ENCODE results near the gene OR11H6. TPM values are rescaled to one million over a fixed set of nuclear protein-coding genes. Genes with fewer than 3 reads are reported as not detected.
"Not testable (repeated sequence)": the region's sequence is repeated elsewhere in the genome, so short reads cannot be mapped to it uniquely, and the experiment has no call there.

OR11H6 gene
- total RNA-seq, 2 experiments from 2014 or later = not detected

DNA sequence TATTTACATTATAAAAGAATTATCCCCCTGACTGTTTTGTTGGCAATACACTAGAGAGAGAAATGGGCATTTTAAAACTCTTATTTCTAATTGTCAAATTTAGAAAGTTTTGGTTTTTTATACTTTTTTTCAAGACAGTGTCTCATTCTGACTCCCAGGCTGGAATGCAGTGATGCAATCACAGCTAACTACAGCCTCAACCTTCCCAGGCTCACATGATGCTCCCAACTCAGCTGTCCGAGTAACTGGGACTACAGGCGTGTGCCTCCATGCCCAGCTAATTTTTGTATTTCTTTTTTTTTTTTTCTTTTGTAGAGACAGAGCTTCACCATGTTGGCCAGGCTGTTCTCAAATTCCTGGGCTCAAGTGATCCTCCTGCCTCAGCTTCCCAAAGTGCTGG lies 8.3 kb upstream of the OR11H6 start:
- H3K27me3 Mint-ChIP-seq = no peaks in the 10 kb centered on the region
- no peak for DNase-seq
- intact Hi-C loops (cut with micrococcal nuclease) = no loop called here
- H3K27ac Mint-ChIP-seq = no peak overlapping the region
- ChIA-PET POLR2A (no interaction called here), CTCF (no interaction called here)
- TF ChIP-seq, protein P1, sequence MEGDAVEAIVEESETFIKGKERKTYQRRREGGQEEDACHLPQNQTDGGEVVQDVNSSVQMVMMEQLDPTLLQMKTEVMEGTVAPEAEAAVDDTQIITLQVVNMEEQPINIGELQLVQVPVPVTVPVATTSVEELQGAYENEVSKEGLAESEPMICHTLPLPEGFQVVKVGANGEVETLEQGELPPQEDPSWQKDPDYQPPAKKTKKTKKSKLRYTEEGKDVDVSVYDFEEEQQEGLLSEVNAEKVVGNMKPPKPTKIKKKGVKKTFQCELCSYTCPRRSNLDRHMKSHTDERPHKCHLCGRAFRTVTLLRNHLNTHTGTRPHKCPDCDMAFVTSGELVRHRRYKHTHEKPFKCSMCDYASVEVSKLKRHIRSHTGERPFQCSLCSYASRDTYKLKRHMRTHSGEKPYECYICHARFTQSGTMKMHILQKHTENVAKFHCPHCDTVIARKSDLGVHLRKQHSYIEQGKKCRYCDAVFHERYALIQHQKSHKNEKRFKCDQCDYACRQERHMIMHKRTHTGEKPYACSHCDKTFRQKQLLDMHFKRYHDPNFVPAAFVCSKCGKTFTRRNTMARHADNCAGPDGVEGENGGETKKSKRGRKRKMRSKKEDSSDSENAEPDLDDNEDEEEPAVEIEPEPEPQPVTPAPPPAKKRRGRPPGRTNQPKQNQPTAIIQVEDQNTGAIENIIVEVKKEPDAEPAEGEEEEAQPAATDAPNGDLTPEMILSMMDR (IDR thresholded peaks at IDR 0.05) = no peak
- no peaks in the 10 kb centered on the region for H3K4me1 Mint-ChIP-seq (ENCODE audit: low read depth)
- H3K36me3 Mint-ChIP-seq (ENCODE audit: low read depth) = no peaks in the 10 kb centered on the region
- no peak overlapping the region for H3K4me3 Mint-ChIP-seq
- ATAC-seq = no peak
- H3K9me3 Mint-ChIP-seq = no peaks in the 10 kb centered on the region

DNA sequence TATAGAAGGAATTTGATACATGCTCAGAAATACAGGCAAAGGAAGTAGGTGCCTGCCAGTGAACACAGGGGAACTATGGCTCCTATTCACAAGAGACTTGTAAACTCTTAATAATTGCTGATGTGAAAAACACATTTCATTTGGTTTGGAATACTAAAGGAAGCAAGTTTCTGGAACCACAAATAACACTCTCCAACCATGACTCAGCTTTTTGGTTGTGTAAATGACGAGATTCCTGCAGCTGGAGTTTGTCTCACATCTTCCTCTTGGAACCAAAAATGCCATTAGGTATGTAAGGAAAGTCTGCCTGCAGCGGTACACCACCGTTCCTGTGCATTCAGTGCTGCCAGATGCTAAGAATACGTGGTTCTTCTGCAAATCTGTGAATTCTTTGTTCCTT lies 4.5 kb upstream of the OR11H6 start:
- no peak for ATAC-seq
- Mint-ChIP-seq H3K27ac (no peak overlapping the region), H3K27me3 (peaks cover 4% of the 10 kb centered on the region), H3K4me3 (no peak overlapping the region), H3K4me1 (ENCODE audit: low read depth) (no peaks in the 10 kb centered on the region), H3K36me3 (ENCODE audit: low read depth) (no peaks in the 10 kb centered on the region), H3K9me3 (no peaks in the 10 kb centered on the region)
- TF ChIP-seq, protein P1 (IDR thresholded peaks at IDR 0.05) = no peak
- no peak for DNase-seq
- intact Hi-C loops (cut with micrococcal nuclease) = no loop called here
- ChIA-PET POLR2A (no interaction called here), CTCF (no interaction called here)

DNA sequence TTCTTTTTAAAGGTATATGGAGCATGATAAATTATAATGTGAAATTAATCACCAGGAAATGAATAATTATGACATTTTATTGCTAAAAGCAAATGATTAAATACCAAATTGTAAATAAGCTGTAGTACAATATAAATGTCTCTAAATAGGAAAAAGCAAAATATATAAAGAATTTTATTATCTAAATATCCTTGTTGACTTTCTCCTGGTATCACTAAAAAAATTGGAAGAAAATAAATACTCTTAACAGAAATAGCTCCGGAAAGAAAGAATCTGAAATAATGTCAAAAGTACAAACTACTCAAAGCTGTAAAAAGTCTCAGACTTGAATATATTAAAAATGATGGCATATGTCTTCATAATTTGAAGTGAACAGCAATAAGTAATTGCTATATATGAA lies 5.2 kb downstream of the OR11H6 start, which contains the start of gene OR11H7:
TSS of gene OR11H7 (plus strand) at position 301 of the 400 bp plus-strand sequence.
- Mint-ChIP-seq H3K36me3 (ENCODE audit: low read depth) (no peaks in the 10 kb centered on the region), H3K27me3 (peaks cover 2% of the 10 kb centered on the region), H3K27ac (no peak within 1 kb of the TSS), H3K9me3 (peaks cover 5% of the 10 kb centered on the region), H3K4me1 (ENCODE audit: low read depth) (no peaks in the 10 kb centered on the region), H3K4me3 (no peak within 1 kb of the TSS)
- TF ChIP-seq, protein P1 (IDR thresholded peaks at IDR 0.05) = no peak
- intact Hi-C loops (cut with micrococcal nuclease) = no loop called here
- ATAC-seq = no peak
- CTCF ChIA-PET = no interaction called here
- POLR2A ChIA-PET = no interaction called here
- DNase-seq = no peak

DNA sequence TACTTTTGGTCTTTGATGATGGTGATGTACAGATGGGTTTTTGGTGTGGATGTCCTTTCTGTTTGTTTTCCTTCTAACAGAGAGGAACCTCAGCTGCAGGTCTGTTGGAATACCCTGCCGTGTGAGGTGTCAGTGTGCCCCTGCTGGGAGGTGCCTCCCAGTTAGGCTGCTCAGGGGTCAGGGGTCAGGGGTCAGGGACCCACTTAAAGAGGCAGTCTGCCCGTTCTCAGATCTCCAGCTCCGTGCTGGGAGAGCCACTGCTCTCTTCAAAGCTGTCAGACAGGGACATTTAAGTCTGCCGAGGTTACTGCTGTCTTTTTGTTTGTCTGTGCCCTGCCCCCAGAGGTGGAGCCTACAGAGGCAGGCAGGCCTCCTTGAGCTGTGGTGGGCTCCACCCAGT lies 11.9 kb downstream of the OR11H6 start:
- H3K4me3 Mint-ChIP-seq; ATAC-seq; DNase-seq; H3K36me3 Mint-ChIP-seq (ENCODE audit: low read depth); intact Hi-C loops (cut with micrococcal nuclease); H3K27me3 Mint-ChIP-seq; H3K27ac Mint-ChIP-seq; CTCF ChIA-PET; POLR2A ChIA-PET; H3K4me1 Mint-ChIP-seq (ENCODE audit: low read depth); H3K9me3 Mint-ChIP-seq: not testable (repeated sequence)

DNA sequence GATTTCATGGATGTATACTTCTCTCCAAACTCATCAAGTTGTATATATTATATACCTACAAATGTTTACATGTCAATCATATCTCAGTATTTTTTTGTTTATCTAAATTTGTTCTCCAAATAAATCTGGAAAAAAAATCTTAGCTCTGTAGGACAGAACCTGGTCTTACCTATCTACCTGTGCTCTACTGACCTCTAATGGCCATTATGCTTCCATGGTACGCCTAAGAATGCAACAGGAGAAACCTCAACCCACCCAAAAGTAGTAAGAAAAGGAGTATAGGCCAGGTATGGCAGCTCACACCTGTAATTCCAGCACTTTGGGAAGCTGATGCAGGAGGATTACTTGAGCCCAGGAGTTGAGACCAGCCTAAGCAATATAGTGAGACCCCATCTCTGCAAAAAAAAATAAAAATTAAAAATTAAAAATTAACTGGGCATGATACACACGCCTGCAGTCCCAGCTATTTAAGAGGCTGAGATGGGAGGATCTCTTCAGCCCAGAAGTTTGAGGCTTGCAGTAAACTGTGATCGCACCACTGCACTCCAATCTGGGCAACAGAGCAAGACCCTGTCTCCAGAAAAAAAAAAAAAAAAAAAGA lies 24.2 kb downstream of the OR11H6 start:
- Mint-ChIP-seq H3K36me3 (ENCODE audit: low read depth) (peaks cover 3% of the 10 kb centered on the region), H3K27ac (no peak overlapping the region), H3K4me3 (no peak overlapping the region), H3K9me3 (peaks cover 6% of the 10 kb centered on the region), H3K4me1 (ENCODE audit: low read depth) (no peaks in the 10 kb centered on the region), H3K27me3 (no peaks in the 10 kb centered on the region)
- ATAC-seq (no peak), DNase-seq (no peak)
- ChIA-PET CTCF (interaction anchor here (0.6 to 0.7 kb wide), 2 partner anchors 9 to 18 kb away, joined by 3 read pairs; no protein-coding TSS in a partner anchor), POLR2A (no interaction called here)
- TF ChIP-seq, protein P1 (IDR thresholded peaks at IDR 0.05) = no peak
- intact Hi-C loops (cut with micrococcal nuclease) = no loop called here

Data from activated CD8-positive, alpha-beta T cell treated with anti-CD3 and anti-CD28 coated beads for 36 hours (primary cell).